ENCODE results near the gene ATP8A2.

ATP8A2 gene

DNA sequence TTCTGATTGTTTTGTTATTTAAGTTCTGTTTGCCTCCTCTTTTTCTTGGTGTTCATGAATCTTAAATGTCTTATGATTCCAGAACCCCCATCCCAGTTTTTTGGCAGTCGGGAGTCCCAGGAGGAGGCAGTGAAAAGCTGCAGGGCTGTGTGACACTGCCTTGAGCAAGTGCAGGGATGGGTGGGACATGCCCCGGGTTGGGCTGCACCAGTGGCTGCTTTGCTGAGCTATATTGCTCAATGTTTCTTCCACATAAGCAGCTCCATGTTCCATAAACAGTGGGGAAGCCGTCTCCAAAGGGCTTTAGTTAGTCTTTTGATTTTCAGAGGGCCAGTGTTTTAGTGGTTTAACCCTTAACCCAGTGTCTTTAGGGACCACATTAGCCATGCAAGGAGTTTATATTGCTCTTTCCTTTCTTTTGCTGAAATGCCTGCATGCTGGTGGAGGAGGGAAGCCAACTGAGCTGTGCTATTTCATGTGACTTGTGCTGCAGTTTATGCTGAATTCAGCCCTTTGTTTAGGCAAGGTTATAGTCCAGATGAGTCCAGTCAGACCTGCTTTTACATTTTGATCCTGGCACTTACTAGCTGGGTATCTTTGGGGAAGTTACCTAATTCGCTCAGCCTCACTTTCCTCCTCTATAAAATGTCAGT is 13.1 kb downstream of the ATP8A2 start:
- DNase-seq, result no peak

- no peak for DNase-seq
Measured at GRCh38 chr13:25391932-25392331, 20.2 kb downstream of the ATP8A2 start.

DNA sequence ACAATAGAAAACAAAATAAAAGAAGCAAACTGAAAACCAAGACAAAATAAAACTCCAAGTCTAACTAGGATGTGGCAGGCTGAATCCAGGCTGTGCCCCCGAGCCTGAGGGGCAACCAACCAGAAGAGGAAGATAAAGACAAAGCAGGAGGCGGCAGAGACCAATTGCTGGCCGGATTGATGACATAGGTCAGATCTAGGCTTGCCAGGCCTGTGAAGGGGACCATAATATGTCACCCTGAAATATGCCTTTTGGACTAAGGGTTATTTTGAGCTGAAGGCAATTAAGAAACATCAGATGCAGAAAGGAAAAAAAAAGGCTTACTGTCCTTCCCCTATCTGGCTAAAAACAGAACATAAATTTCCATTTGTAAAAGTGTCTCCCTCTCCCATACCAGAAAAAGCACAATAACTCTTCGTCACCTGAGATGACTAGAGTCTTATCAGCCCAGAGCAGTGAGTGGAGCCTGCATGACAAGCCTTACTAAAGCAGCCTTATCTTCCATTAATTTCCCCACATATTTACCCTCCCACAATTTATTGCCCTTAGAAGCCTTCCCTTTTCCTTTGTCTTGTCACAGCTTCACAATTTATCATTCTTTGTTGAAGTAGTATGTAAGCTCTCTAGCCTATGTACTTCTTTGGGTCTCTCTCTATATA is 22.8 kb downstream of the ATP8A2 start:
- DNase-seq, result no peak

DNA sequence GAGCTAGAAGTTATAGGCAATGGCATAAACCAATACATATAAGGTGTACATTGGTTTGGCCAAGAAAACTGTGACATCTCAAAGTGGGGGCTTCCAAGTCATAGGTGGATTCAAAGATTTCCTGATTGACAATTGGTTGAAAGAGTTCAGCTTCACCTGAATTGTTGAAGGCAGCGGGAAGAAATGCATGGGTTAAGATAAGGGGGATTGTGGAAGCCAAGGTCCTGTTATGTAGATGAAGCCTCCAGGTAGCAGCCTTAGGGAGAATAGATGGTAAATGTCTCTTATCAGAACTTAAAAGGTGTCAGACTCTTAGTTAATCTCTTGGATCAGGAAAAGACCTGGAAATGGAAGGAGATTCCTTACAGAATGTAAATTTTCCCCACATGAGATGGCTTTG is 26.0 kb downstream of the ATP8A2 start:
- DNase-seq, result no peak

GRCh38 chr13:25400925-25401324 is 29.2 kb downstream of the ATP8A2 start:
- DNase-seq, result no peak

GRCh38 chr13:25401958-25402357 is 30.2 kb downstream of the ATP8A2 start:
- DNase-seq, result no peak

DNA sequence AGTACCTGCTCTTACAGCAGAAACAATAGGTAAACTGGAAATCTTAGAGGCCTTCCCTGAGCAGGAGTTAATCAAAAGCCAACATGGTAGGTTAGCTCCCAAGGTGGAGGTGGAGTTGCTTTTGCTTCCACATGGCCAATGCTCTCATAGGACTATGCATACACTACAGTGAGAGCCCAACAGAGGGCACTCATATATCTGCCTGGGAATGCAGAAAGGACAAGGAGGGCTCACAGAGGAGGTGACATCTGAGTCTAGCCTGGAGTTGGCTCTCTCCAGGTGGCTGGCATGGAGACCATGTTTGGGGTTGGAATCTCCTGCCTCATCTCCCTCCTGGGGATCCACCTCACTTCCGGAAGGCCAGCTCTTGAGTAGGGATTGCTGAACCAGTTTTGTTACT is 34.6 kb downstream of the ATP8A2 start:
- DNase-seq, result no peak

DNA sequence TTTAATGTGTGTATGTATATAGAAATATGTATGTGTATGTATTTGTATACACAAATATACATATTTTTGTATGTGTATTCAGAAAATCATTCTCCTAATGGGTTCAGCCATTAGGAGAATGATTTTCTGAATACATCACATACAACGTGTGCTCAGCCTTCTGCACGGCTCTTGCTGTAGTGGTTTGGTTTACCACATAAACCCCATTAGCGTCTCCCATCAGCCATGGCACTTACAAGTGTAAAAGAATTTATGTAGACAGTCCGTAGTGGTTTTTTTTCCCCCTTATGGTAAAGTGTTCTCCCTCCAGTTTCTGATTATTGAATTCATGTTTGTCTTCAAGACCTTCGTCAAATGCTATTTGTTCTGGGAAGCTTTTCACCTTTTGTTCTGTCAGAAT is 38.2 kb downstream of the ATP8A2 start:
- DNase-seq, result no peak

DNA sequence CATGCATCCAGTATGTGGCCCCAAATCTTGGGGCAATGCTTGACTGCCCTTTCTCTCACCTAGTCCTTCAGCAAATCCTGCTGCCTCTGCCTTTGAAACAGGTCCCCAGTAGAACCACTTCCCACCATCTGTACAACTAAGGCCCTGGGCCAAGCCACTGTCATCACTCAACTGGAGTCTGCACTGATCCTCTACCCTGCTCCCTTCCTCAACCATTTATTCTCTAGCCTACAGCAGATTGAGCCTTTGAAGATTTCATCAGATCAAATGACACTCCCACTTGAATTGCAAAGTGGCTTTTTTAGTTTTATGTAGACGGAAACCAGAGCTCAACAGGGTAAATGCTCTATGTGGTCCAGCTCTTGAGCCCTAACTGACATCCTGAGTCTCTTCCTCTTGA is 43.5 kb downstream of the ATP8A2 start:
- DNase-seq, result no peak

DNA sequence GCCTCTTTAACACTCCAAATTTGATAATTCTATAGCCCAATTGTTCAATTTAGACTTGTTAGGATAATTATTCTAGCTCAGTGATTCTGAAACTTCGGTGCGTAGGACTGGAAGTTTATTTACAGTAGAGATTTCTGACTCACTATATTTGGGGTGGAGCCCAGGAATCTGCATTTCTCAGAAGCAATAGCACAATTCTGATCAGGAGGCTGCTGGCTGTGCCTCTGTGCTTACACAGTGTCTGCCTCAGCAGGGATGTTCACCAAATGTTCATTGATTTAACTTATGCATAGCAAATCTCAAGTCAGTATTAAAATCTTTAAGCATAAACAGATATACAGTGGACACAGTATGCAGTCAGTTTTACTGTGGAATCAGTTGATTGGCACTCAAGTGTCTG is 45.8 kb downstream of the ATP8A2 start:
- DNase-seq, result no peak

GRCh38 chr13:25420161-25420560 is 48.4 kb downstream of the ATP8A2 start:
- DNase-seq, result no peak

GRCh38 chr13:25421612-25422011 is 49.8 kb downstream of the ATP8A2 start:
- DNase-seq, result no peak

DNA sequence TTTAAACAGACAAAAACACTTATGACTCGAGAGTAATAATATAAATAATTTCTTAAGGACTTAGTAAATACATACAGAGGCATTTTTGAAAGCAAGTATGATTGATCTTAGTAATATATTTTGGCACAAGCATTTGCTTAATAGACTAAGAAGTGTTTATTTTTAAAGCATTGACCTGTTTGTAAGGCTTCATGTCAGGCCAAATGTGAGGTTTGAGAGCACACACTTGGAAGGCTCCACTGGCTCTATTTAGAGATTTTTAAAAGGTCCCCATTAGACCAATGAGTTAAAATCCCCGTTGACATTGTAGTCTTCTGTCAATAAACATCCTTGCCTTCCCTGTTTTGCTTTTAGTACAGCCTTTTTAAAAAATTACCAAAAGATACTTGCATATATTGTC is 50.4 kb downstream of the ATP8A2 start:
- DNase-seq, result no peak

DNA sequence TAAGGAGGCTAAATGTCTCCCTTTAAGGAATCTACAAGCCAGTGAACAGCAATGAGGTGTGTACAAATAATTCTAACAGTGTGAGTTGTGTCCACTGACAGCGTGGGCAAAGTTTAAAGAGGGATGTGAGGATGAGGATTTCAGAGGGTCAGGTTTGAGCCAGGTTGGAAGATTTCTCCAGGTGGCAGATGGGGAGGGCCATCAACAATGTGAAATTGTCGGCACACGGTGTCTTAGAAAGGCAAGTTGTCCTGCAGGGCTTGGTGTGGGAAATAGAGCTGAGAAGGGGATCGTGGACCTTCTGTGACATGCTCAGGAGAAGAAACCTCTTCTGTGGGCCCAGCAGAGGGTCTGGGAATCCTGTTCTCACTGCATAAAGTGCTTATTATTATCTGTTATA is 52.1 kb downstream of the ATP8A2 start:
- no peak for DNase-seq

GRCh38 chr13:25429466-25429865 is 57.7 kb downstream of the ATP8A2 start:
- no peak for DNase-seq

GRCh38 chr13:25432691-25433090 is 60.9 kb downstream of the ATP8A2 start:
- no peak for DNase-seq

DNA sequence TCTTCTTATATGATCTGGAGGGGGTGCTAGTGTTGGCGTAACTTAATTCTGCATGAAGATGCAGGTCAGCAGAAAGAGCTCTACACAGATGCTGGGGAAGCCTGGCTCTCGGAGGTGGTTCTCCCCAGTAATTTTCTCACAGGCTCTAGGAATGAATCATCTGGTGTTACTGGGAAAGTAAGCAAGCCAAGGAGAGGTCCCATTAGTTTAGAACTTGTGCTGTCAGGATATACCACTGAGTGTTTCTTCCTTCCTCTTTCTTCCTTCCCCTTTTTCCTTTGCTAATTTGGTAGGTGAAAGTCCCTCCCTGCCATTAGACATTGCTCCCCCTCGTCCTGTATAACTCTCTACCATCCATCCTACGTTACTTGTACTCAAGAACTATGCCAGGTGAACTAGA is 68.3 kb downstream of the ATP8A2 start:
- no peak for DNase-seq

- DNase-seq, result no peak
Measured at GRCh38 chr13:25446261-25446660, 74.5 kb downstream of the ATP8A2 start.

DNA sequence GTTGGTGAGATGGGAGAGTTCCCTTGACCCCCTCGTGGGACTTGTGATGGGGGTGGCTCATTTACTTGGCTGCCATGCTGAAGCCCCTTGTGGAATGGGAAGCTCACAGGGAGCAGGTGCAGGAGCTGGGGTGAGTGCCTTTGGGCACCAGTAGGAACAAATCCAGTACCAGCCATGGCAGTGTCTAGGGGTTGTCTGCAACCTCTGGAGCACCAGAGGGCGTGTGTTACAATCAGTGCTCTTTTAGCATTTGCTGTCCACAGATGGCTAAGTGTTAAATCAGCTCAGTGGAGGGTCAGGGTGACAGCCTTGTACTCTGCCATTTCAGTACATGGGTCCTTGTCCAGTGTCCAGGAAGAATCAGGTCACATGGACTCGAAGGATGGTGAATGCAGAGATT is 75.6 kb downstream of the ATP8A2 start:
- no peak for DNase-seq

- DNase-seq, result no peak
Measured at GRCh38 chr13:25453850-25454365, 82.1 kb downstream of the ATP8A2 start.

DNA sequence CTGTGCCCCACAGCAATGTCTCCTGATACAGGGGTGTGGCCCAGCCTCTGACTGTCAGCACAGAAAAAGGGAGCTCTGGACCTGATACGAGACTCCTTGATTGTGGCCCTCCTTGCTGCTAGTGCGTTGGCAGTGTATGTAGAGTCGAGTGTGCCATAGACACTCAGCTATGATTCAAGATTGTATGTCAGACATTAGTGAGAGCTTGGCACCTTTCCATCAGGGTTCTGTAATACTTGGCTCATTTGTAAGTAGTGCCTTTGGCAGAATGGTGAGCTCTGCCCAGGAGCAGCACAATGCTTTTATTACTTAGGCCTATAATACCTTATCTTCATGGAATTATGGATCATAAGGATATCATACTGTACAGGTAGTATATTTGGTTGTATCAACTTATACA is 83.4 kb downstream of the ATP8A2 start:
- DNase-seq, result no peak

DNA sequence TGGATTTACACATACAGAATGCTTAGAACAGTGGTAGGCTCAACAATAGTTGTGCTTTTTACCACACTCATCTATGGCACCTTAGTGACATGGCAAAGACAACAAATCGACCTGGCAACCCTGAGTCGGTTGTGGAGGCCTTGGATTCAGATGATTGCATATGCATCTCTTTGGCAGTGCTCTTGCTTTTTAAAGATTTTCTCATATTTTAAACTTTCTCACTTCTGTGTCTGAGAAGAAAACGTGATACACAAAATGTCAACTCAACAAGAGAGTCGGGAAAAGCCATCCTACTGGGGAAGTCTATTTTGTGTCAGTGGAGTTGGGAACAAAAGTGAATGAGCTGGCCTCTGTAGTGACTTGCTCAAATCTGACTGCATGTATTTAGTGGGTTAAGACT is 85.8 kb downstream of the ATP8A2 start:
- no peak for DNase-seq

- no peak for DNase-seq
Measured at GRCh38 chr13:25462301-25463125, 90.7 kb downstream of the ATP8A2 start.

DNA sequence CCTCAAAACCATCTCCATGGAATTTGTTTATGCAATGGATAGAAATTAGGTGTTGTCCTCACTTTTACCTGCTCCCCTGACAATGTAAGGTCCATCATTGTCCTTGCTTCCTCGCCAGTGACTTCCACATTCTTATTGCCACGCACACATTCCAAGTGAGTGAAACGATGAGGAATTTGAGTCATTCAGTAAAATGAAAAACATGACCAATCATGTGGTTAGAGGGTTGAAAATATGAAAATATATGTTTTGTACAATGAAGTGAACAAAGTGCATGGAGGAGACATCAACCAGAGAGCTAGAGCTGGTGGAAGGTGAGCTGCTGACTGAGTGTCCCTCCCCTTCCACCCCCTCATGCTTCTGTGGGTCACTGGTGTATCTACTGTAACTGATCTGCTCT is 91.7 kb downstream of the ATP8A2 start:
- no peak for DNase-seq

All from SHP77 treated with DMSO at 0.1 percent for 48 hours (cell line).